Loucy (cell line): ENCODE results near the gene PDHA1.

ENCODE experiments used
- H2AFZ ChIP-seq: fragments of 200-600 bp; sonication (generic); 2 replicates; pipeline ENCODE4 v1.6.0; 2016; ENCODE audit warnings: antibody characterized with exemption, mild to moderate bottlenecking, low read length, moderate library complexity
- H3F3A ChIP-seq: fragments of 200-600 bp; 2 replicates; pipeline ENCODE4 v1.6.0; 2016; ENCODE audit warnings: antibody characterized with exemption, low read depth, mild to moderate bottlenecking
- H3K27me3 ChIP-seq: fragments of 200-600 bp; sonication (generic); 2 replicates; pipeline ENCODE4 v1.6.1; 2014; ENCODE audit warnings: low read length, mild to moderate bottlenecking; ENCODE audit not compliant: insufficient read depth, poor library complexity, severe bottlenecking
- H3K36me3 ChIP-seq: fragments of 200-600 bp; sonication (generic); 2 replicates; pipeline ENCODE4 v1.6.1; 2016; ENCODE audit warnings: low read length; ENCODE audit not compliant: insufficient read depth
- H3K4me1 ChIP-seq: fragments of 200-600 bp; sonication (generic); 2 replicates; pipeline ENCODE4 v1.5.1; 2014; ENCODE audit warnings: low read length, mild to moderate bottlenecking; ENCODE audit not compliant: insufficient read depth, poor library complexity, severe bottlenecking
- H3K4me2 ChIP-seq: fragments of 200-600 bp; sonication (generic); 2 replicates; pipeline ENCODE4 v1.6.0; 2014; ENCODE audit warnings: antibody characterized with exemption, low read length, low read depth, mild to moderate bottlenecking; ENCODE audit not compliant: poor library complexity, severe bottlenecking
- H3K4me3 ChIP-seq: fragments of 200-600 bp; sonication (generic); 2 replicates; pipeline ENCODE4 v1.5.1; 2014; ENCODE audit warnings: low read length, mild to moderate bottlenecking, mixed read lengths; ENCODE audit not compliant: poor library complexity, severe bottlenecking
- H3K79me2 ChIP-seq: fragments of 200-600 bp; sonication (generic); 2 replicates; pipeline ENCODE4 v1.6.1; 2014; ENCODE audit warnings: low read length; ENCODE audit not compliant: insufficient read depth
- H3K9ac ChIP-seq: fragments of 200-600 bp; sonication (generic); 2 replicates; pipeline ENCODE4 v1.6.0; 2014; ENCODE audit warnings: mild to moderate bottlenecking, low read depth, low read length, moderate library complexity; ENCODE audit not compliant: poor library complexity, severe bottlenecking
- H3K9me2 ChIP-seq: fragments of 200-600 bp; sonication (generic); replicated peaks from 2 replicates; pipeline ENCODE4 v1.6.1; 2016; ENCODE audit warnings: low read depth, low read length, mixed read lengths
- H3K9me3 ChIP-seq: fragments of 200-600 bp; sonication (generic); 2 replicates; pipeline ENCODE4 v1.6.1; 2014; ENCODE audit warnings: mild to moderate bottlenecking, antibody characterized with exemption, low read length, low read depth; ENCODE audit not compliant: insufficient read depth
- H4K20me1 ChIP-seq: fragments of 200-600 bp; sonication (generic); 2 replicates; pipeline ENCODE4 v1.6.0; 2014; ENCODE audit warnings: antibody characterized with exemption, low read length, mild to moderate bottlenecking; ENCODE audit not compliant: insufficient read depth, poor library complexity, severe bottlenecking
- CTCF ChIP-seq: fragments of 200-600 bp; sonication (generic); conservative IDR thresholded peaks from 2 replicates; pipeline ENCODE4 v1.5.1; 2014; ENCODE audit warnings: mild to moderate bottlenecking, antibody characterized with exemption, low read length
- EZH2phosphoT487 ChIP-seq: fragments of 200-600 bp; IDR thresholded peaks from 2 replicates; pipeline ENCODE4 v1.6.1; 2018; ENCODE audit warnings: antibody characterized with exemption, mild to moderate bottlenecking, moderate library complexity, borderline replicate concordance

The PDHA1 gene

GRCh38 chrX:19372170-19372546, 28.4 kb downstream of the PDHA1 start:
- H3K4me2 ChIP-seq: peak overlapping the region; percentile 75
- no peaks in the 10 kb centered on the region for H3K9me2 ChIP-seq
- no peaks in the 10 kb centered on the region for H3K36me3 ChIP-seq
- no peaks in the 10 kb centered on the region for H3K4me1 ChIP-seq
- no peaks in the 10 kb centered on the region for H3F3A ChIP-seq
- no peaks in the 10 kb centered on the region for H3K27me3 ChIP-seq
- H4K20me1 ChIP-seq: no peaks in the 10 kb centered on the region
- H3K79me2 ChIP-seq: no peaks in the 10 kb centered on the region
- peak overlapping the region; percentile 68 for H3K4me3 ChIP-seq
- peak overlapping the region; percentile 93 for H2AFZ ChIP-seq
- peak overlapping the region; percentile 36 for H3K9ac ChIP-seq
- no peaks in the 10 kb centered on the region for H3K9me3 ChIP-seq
- TF ChIP-seq CTCF (peak; percentile 70), EZH2phosphoT487 (no peak)

DNA sequence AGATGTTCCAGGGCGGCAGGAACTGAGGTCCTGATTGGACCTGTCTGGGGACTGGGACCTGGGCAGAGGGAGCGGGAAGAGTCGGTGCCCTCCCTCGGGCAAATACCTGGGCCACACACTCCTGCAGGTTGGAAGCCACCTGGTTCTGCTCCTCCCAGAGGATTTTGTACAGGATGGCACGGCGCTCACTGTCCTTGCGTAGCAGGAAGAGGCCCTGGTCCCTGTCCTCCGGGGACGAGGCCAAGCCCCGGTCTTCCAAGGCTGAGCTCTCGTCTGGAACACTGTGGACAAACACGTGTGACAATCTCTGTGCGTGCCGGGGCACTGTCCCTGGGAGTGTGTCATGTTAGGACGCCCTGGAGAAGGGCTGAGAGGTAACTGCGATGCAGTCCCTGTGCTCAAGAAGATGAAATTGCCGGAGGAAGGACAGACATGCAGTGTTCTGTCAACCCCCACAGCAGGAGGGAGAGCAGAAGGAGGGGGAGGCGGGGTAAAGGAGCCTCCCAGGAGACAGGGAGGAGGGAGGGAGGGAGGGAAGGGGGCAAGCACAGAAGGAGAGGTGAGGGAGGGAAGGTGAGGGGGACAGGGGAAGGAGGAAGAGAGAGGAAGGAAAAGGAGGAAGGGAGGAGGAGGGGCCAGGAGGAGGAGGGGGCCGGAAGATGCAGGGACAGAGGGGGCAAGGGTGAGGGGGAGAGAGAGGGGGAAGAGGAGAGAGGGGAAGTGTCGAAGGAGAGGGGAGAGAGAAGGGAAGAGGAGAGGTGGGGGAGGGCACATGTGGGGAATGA, 29.0 kb downstream of the PDHA1 start:
- peak overlapping the region; percentile 36 for H3K9ac ChIP-seq
- peak overlapping the region; percentile 68 for H3K4me3 ChIP-seq
- no peaks in the 10 kb centered on the region for H3K9me2 ChIP-seq
- H3K36me3 ChIP-seq: no peaks in the 10 kb centered on the region
- TF ChIP-seq EZH2phosphoT487: no peak
- no peak for TF ChIP-seq CTCF
- H3K79me2 ChIP-seq: no peaks in the 10 kb centered on the region
- no peaks in the 10 kb centered on the region for H4K20me1 ChIP-seq
- H3F3A ChIP-seq: no peaks in the 10 kb centered on the region
- no peaks in the 10 kb centered on the region for H3K4me1 ChIP-seq
- H3K27me3 ChIP-seq: no peaks in the 10 kb centered on the region
- peak overlapping the region; percentile 93 for H2AFZ ChIP-seq
- H3K9me3 ChIP-seq: no peaks in the 10 kb centered on the region
- H3K4me2 ChIP-seq: peak overlapping the region; percentile 75

GRCh38 chrX:19373351-19373891, 29.7 kb downstream of the PDHA1 start:
- Histone ChIP-seq H2AFZ (no peak overlapping the region), H3F3A (no peaks in the 10 kb centered on the region), H3K9me2 (no peaks in the 10 kb centered on the region), H3K9ac (no peak overlapping the region), H3K4me3 (no peak overlapping the region), H3K4me2 (no peak overlapping the region), H4K20me1 (no peaks in the 10 kb centered on the region), H3K4me1 (no peaks in the 10 kb centered on the region), H3K27me3 (no peaks in the 10 kb centered on the region), H3K36me3 (no peaks in the 10 kb centered on the region), H3K9me3 (no peaks in the 10 kb centered on the region), H3K79me2 (no peaks in the 10 kb centered on the region)
- TF ChIP-seq CTCF (no peak), EZH2phosphoT487 (no peak)
